Inflammatory macrophage treated with lipopolysaccharide for 4 hours (primary cell): ENCODE results near the gene PDLIM1.
A peak's percentile ranks its signal among the peaks of the same experiment; 100 is the strongest.

Experiments
- DNase-seq: peaks from one replicate; pipeline ENCODE4 v3.0.0-alpha.2; 2020

Gene PDLIM1

DNA sequence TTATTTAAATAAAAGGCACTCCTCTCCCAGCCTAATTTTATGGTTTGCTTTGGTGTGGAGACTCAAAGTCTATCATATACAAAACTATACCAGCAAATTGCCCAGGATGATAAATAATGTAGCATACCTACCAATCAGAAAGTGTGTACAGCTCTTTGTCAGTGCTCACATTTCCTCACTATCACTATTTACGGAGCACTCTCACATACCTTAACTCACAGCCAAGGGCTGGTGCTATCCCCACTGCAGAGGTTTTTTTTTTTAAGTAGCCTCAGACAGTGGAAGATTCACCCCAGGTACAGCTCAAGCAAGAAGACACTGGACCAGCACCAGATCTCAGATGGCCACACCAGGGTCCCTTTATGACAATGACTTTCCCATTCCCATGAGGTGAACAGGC is 2.5 kb downstream of the PDLIM1 start:
- DNase-seq: no peak

DNA sequence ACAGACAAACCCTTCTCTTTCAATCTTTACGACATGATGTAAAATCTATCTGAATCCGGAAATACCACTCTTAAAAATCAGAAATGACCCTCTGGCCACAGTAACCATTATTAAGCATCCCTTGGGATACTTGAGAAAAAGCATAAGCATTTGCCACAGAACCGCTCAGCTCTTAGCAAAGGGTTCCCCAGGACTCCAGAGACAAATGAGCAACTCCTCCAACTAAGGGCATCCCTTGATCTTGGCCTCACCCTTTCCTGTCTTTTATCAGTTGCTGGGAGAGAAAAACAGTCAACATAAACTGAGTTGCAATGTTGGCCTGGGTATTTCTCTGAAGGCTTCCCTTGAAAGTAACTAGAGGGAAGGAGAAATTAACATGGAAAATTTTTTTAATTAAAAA is 3.5 kb downstream of the PDLIM1 start:
- no peak for DNase-seq

GRCh38 chr10:95286707-95287106 is 4.1 kb downstream of the PDLIM1 start:
- DNase-seq: no peak

DNA sequence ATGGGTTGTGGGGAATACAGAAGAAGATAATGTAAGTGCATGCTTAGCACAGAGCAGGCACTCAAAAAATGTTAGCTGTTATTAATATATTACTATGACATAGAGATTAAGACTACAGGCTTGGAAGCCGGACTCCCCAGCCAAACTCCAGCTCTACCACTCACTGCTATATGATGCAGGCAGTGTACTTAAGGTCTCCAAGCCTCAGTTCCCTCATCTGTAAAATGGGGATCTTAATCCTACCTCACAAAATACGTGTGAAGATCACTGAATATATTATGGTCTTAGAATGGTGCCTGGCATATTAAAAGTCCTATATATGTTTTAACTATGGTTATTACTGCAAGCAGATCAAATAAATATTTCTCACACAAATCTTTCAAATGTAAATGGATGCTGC is 5.2 kb downstream of the PDLIM1 start:
- DNase-seq: no peak

DNA sequence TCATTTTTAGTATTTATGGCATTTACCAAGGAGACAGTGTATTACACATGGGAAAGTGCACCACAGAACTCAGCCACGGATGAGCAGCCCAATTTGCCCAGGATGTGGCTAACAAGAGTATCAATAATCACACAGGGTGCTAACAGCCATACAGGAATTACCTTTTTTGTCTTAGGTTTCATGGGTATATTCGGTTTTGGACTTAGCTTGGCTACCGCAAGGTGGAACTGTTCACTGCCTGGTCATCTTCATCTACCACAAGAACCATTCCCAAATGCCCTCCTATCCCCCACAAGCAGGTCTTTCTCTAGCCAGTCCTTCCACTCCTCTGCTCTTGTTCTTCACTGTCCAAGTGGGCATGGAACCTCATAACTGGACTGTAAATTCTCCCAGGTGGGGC is 6.0 kb downstream of the PDLIM1 start:
- DNase-seq: no peak

- no peak for DNase-seq
Observed at GRCh38 chr10:95282107-95282506, 8.7 kb downstream of the PDLIM1 start.

GRCh38 chr10:95281206-95281605 is 9.6 kb downstream of the PDLIM1 start:
- no peak for DNase-seq

DNA sequence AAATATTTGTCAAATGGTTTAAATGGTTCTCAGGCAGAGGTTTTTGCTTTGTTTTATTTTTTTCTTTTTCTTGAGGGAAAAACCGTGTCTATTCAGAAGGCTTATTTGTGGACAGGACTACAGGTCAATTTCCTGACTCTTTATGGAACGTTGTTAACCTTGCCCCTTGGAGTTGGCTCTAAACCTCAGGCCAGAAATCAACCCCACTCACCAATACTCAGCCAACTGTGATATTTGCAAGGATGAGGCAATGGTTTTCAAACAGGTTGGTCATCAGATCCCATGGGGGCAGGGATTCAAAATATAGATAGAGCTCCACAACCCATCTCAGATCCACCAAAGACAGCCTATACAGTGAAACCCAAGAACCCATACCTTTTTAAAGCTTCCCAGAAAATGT is 10.2 kb downstream of the PDLIM1 start:
- no peak for DNase-seq

DNA sequence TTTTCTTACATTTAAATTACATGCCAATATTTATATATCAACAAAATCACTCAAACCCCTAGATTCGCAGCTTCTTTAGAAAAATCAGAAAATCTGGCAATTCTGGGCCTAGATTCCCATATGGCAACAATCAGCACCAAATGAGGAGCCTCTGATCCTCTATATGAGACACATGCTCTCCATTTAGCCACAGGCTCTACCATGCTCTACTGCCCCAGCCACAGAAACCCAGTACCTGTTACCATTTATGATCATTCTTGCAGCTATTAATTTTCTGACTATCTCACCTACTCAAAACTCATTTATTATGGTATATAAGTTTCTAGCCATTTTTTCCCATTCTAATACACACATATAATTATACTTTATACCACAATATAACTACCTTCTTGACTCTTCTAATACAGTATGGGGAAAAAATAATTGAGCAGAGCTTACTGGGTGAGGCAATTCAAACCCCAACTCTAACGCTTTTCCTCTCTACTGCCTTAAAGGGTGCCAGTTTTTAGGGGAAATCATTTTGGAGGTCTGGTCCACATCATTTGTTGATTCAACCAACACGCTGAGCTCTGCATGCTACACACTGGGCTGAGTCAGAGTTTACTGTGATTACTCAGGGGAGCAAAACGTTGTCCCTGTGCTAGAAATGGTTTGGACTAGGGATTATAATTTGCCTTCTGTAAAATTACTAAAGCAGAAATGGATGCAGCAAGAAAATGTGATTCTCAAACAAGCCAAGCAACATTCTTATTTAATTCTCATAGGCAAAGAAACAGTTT is 11.6 kb downstream of the PDLIM1 start:
- DNase-seq: no peak

GRCh38 chr10:95278061-95278988 is 12.5 kb downstream of the PDLIM1 start:
- no peak for DNase-seq

GRCh38 chr10:95277614-95278013 is 13.2 kb downstream of the PDLIM1 start:
- DNase-seq: no peak

- no peak for DNase-seq
Observed at GRCh38 chr10:95277201-95277570, 13.6 kb downstream of the PDLIM1 start.

GRCh38 chr10:95276367-95277200 is 14.2 kb downstream of the PDLIM1 start:
- no peak for DNase-seq

DNA sequence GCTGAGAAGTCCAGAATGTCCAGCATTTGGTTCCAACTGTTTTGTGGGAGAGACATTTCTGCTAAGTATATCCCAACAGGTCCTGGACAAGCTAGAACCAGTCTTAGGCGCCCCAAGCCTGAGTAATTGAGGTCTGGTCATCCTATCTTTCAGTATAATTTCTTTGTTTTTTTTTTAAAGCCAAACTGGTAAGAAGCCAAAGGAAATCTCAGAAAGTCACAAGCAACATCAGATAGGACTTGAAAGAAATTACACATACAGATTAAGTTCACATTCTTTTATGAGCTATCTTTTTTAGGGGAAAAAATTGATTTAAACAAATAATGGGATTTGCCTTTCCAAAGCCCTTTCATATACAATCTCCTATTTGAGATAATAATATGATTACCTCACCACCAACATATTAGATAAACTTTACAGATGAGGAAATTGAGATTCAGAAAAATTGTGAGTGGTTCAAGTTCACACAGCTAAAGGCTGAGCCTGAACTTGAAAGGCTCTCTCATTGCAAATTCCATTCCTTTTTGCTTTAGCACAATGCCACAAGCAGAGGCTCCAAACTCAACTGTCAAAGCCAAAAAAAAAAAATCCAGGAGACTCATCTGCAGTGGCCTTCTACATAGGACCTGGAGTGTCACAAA is 15.0 kb downstream of the PDLIM1 start:
- no peak for DNase-seq

- DNase-seq: no peak
Observed at GRCh38 chr10:95273393-95274312, 17.1 kb downstream of the PDLIM1 start.

DNA sequence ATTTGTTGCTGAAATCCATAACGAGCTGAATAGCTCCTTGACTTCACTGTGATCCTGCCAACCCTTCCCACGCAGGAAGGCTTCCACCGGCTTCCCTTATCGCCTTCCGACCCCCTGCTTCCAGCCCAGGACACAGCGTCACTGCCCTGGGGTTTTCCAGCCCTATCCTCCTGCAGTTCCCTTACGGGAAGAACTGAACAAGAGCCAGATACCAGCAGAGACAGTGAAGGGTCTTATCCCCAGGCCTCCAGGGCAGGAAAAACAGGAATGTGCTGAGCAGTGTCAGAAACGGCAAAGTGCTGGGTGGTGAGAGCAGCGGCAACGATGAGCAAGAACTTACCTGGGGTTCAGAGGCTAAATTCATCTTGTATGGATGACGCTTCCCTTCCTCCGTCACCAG is 22.4 kb downstream of the PDLIM1 start:
- DNase-seq: no peak

DNA sequence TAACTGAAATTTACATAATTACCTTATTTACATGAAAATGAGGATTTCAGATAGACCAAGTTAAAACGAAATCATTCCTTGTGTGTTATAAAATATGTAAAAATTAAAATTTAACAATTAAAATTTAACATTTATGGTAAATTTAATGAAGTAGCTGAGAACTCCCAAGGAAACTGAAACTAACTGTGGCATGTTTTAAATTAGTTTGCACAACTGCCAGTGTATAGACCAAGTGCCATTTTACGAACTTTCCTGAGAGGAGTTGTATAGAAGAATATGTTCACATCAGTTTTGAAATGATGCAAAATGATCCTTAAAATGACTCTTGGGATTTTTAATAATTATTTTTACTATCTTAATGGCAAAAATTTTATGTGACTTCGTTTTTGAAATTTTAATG is 23.6 kb downstream of the PDLIM1 start:
- DNase-seq: peak; percentile 18

DNA sequence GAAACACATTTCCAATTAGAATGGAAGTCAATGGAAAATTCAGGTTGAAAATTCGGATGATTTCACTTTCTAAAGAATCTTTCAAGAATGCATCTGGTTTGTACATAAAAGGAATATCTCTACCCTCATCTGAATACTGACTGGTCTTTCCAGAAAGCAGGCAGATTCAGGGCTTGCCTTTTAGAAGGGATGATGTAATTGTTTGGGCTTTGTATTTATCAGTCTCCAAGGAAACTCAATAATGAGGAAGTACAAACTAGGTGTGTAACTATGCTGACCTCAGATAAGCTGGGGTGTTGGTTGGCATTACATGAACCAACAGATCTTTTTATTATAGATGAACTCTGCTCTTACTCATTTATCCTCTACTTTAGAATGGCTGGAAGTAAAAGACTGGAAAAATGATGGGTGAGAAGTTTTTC is 24.1 kb downstream of the PDLIM1 start:
- peak; percentile 91 for DNase-seq

- no peak for DNase-seq
Observed at GRCh38 chr10:95265572-95265971, 25.2 kb downstream of the PDLIM1 start.

DNA sequence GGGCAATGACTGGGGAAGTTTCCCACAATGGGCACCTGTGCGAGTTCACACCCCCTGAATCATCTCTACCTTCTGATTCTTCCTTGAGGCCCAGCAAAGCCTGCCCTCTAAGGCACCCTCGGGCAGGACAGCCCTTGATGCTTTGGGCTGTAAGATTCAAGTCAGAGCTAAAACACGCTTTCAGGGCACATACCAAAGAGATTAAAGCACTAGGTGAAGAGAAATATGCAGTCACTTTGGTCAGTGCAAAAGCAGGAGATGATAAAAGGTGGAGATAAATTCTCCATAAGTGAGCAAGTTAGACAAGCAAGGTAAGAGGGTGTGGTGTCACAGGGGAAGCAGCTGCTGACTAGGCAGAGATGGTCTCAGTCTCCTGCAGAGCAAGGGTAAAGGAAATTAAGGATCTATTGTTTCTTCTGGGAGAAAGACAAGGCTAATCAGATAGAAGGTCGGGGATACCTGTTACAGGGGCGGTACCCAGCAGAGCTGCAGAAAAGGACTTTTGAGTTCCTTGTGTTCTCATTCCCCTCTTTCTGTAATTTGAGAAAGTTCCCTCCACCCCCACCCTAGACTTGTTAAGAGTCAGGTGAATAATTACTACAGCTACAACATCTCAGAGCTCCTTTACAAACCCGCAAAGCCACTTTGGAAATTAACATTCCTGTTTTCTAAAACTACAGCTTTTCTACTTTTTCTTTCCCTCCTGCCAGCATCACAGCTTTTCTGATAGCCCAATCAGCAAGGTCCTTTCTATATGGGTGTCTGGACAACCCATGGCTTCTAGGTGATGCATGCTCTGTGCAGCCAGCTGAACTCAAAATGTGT is 26.4 kb downstream of the PDLIM1 start:
- DNase-seq: no peak

DNA sequence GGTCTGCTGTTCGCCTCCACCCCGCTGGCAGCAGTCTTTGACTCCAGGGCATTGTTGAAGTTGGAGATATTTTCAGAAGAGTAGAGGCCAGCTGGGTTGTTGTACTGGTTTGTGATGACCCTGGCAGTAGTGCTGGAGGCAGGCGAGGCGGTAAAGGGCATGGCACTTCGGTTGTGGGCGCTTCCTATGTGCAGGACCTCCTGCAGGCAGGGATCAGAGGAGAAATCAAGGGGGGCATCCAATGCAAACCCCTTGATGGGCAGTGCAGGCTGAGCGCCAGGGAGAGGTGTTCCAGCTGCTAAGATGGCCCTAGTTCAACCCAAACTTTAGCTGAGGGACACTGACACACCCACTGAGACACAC is 27.0 kb downstream of the PDLIM1 start:
- DNase-seq: no peak
